GM23338 (cell line): Measurements from ENCODE around the gene OOSP4B.

ENCODE experiments used
- EZH2 ChIP-seq: fragments of 200-600 bp; sonication (generic); IDR thresholded peaks from one replicate; pipeline ENCODE4 v1.8.0; 2017; ENCODE audit warnings: antibody characterized with exemption, mild to moderate bottlenecking, low read depth; ENCODE audit not compliant: unreplicated experiment
- POLR2AphosphoS5 ChIP-seq: IDR thresholded peaks from 2 replicates; pipeline ENCODE4 v1.6.1; 2016; ENCODE audit warnings: antibody characterized with exemption, low read depth
- TF ChIP-seq, protein P1 (sequence below), 2 experiments: fragments of 200-600 bp in 1 of 2; sonication (generic) in 1 of 2; conservative IDR thresholded peaks; 2 replicates each; pipeline versions ENCODE4 v1.5.1 to v1.6.1; 2016 to 2017; ENCODE audit warnings: antibody characterized with exemption in 2 of 2, low read depth in 2 of 2, mild to moderate bottlenecking in 2 of 2, moderate library complexity in 1 of 2

DNA sequence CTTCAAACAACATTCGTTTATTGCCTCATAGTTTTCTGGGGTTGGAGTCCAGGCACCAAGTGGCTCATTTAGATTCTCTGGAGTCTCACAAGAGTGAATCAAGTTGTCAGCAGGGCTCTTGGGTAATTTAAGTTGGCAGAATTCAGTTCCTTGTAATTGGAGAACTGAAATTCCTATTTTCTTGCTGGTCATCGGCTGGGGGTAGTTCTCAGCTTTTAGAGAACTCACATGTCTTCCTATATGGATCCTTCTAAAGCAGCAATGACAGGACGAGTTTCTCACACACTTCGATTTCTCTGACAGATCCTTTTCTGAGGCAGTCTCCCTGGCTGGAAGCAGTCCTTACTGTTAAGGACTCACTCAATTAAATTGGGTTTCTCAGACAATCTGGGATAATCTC lies 17.3 kb upstream of the OOSP4B start:
- TF ChIP-seq, protein P1, sequence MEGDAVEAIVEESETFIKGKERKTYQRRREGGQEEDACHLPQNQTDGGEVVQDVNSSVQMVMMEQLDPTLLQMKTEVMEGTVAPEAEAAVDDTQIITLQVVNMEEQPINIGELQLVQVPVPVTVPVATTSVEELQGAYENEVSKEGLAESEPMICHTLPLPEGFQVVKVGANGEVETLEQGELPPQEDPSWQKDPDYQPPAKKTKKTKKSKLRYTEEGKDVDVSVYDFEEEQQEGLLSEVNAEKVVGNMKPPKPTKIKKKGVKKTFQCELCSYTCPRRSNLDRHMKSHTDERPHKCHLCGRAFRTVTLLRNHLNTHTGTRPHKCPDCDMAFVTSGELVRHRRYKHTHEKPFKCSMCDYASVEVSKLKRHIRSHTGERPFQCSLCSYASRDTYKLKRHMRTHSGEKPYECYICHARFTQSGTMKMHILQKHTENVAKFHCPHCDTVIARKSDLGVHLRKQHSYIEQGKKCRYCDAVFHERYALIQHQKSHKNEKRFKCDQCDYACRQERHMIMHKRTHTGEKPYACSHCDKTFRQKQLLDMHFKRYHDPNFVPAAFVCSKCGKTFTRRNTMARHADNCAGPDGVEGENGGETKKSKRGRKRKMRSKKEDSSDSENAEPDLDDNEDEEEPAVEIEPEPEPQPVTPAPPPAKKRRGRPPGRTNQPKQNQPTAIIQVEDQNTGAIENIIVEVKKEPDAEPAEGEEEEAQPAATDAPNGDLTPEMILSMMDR (conservative IDR thresholded peaks at IDR 0.05; ENCODE audit: low read depth in 2 of 2): no peak
- TF ChIP-seq POLR2AphosphoS5: no peak
- no peak for TF ChIP-seq EZH2
